K562 (cell line): ENCODE results near the gene COP1.

ENCODE experiments used
- CHCHD3 ChIP-seq: fragments of 250-450 bp; sonication (Bioruptor Pico); IDR thresholded peaks from 2 replicates; pipeline ENCODE4 v2.1.2; 2022; ENCODE audit warnings: mild to moderate bottlenecking
- CTCF ChIP-seq, 3 experiments: IDR thresholded peaks in 2 of 3; conservative IDR thresholded peaks in 1 of 3; 2 replicates each; pipeline ENCODE4 v1.5.1; 2011 to 2012; ENCODE audit warnings: low read length in 3 of 3, mild to moderate bottlenecking in 3 of 3, control low read depth in 2 of 3, improper control_type of control experiment in 1 of 3, inconsistent platforms in 1 of 3, low read depth in 1 of 3, mixed read lengths in 1 of 3, moderate library complexity in 1 of 3; ENCODE audit not compliant: insufficient read depth in 2 of 3
- ELF4 ChIP-seq: fragments of 450-650 bp; formaldehyde crosslinking; IDR thresholded peaks from 2 replicates; pipeline ENCODE4 v1.4.0; 2022; ENCODE audit warnings: missing genetic modification characterization
- GABPA ChIP-seq: fragments of 200-800 bp; sonication (Bioruptor generic); conservative IDR thresholded peaks from 2 replicates; pipeline ENCODE4 v1.6.1; 2016; ENCODE audit warnings: low read depth, missing genetic modification characterization, missing compliant biosample characterization
- NCOA2 ChIP-seq, 2 experiments: fragments of 450-650 bp; IDR thresholded peaks; 2 replicates each; pipeline ENCODE4 v1.6.1; 2018; ENCODE audit warnings: mild to moderate bottlenecking in 2 of 2, moderate library complexity in 1 of 2; ENCODE audit not compliant: partially characterized antibody in 2 of 2
- PTTG1 ChIP-seq: fragments of 450-650 bp; IDR thresholded peaks from 2 replicates; pipeline ENCODE4 v1.6.1; 2016; ENCODE audit warnings: low read depth, mild to moderate bottlenecking, missing genetic modification characterization, missing compliant biosample characterization
- ZNF778 ChIP-seq: fragments of 450-650 bp; formaldehyde crosslinking; IDR thresholded peaks from 2 replicates; pipeline ENCODE4 v1.4.0; 2020; ENCODE audit warnings: mild to moderate bottlenecking, moderate library complexity

- no peak for TF ChIP-seq NCOA2 (IDR thresholded peaks at IDR 0.05; ENCODE audit: partially characterized antibody in 2 of 2)
- no peak for TF ChIP-seq ELF4 (CRISPR knock-in tag)
- TF ChIP-seq CTCF (IDR thresholded peaks at IDR 0.05 in 2 of 3, conservative IDR thresholded peaks at IDR 0.05 in 1 of 3; ENCODE audit: insufficient read depth in 2 of 3, low read depth in 1 of 3, low read length in 3 of 3): no peak
- TF ChIP-seq GABPA: no peak
- TF ChIP-seq ZNF778 (CRISPR knock-in tag): no peak
- no peak for TF ChIP-seq CHCHD3 (CRISPR knock-in tag)
- TF ChIP-seq PTTG1 (tag): no peak
Measured at GRCh38 chr1:176216031-176216430, 8.9 kb upstream of the COP1 start.
